WI38 (cell line): Measurements from ENCODE around the gene MSH2.
"Not testable (repeated sequence)": the region's sequence is repeated elsewhere in the genome, so short reads cannot be mapped to it uniquely, and the experiment has no call there.

ENCODE experiments used
- H3K4me3 ChIP-seq: 2 replicates; pipeline ENCODE4 v1.5.1; 2011; ENCODE audit warnings: low read depth, mild to moderate bottlenecking, control low read depth, low read length
- TF ChIP-seq, protein P1 (sequence below): IDR thresholded peaks from 2 replicates; pipeline ENCODE4 v1.5.1; 2012; ENCODE audit warnings: low read depth, mild to moderate bottlenecking, control low read depth, low read length

The MSH2 gene

DNA sequence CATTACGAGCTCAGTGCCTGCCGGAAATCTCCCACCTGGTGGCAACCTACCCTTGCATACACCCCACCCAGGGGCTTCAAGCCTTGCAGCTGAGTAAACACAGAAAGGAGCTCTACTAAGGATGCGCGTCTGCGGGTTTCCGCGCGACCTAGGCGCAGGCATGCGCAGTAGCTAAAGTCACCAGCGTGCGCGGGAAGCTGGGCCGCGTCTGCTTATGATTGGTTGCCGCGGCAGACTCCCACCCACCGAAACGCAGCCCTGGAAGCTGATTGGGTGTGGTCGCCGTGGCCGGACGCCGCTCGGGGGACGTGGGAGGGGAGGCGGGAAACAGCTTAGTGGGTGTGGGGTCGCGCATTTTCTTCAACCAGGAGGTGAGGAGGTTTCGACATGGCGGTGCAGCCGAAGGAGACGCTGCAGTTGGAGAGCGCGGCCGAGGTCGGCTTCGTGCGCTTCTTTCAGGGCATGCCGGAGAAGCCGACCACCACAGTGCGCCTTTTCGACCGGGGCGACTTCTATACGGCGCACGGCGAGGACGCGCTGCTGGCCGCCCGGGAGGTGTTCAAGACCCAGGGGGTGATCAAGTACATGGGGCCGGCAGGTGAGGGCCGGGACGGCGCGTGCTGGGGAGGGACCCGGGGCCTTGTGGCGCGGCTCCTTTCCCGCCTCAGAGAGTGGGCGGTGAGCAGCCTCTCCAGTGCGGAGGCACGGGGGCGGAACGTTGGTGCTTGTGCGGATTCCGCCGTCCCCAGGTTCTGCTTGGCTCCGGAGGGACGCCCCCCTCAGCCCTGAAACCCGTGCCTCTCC lies at the start of gene MSH2:
TSS of gene MSH2 (plus strand) at position 352 of the 804 bp plus-strand sequence. CDS start at position 388, 36 bp downstream.
- H3K4me3 ChIP-seq, result peak within 1 kb of the TSS; percentile 82
- TF ChIP-seq, protein P1, sequence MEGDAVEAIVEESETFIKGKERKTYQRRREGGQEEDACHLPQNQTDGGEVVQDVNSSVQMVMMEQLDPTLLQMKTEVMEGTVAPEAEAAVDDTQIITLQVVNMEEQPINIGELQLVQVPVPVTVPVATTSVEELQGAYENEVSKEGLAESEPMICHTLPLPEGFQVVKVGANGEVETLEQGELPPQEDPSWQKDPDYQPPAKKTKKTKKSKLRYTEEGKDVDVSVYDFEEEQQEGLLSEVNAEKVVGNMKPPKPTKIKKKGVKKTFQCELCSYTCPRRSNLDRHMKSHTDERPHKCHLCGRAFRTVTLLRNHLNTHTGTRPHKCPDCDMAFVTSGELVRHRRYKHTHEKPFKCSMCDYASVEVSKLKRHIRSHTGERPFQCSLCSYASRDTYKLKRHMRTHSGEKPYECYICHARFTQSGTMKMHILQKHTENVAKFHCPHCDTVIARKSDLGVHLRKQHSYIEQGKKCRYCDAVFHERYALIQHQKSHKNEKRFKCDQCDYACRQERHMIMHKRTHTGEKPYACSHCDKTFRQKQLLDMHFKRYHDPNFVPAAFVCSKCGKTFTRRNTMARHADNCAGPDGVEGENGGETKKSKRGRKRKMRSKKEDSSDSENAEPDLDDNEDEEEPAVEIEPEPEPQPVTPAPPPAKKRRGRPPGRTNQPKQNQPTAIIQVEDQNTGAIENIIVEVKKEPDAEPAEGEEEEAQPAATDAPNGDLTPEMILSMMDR, result no peak

DNA sequence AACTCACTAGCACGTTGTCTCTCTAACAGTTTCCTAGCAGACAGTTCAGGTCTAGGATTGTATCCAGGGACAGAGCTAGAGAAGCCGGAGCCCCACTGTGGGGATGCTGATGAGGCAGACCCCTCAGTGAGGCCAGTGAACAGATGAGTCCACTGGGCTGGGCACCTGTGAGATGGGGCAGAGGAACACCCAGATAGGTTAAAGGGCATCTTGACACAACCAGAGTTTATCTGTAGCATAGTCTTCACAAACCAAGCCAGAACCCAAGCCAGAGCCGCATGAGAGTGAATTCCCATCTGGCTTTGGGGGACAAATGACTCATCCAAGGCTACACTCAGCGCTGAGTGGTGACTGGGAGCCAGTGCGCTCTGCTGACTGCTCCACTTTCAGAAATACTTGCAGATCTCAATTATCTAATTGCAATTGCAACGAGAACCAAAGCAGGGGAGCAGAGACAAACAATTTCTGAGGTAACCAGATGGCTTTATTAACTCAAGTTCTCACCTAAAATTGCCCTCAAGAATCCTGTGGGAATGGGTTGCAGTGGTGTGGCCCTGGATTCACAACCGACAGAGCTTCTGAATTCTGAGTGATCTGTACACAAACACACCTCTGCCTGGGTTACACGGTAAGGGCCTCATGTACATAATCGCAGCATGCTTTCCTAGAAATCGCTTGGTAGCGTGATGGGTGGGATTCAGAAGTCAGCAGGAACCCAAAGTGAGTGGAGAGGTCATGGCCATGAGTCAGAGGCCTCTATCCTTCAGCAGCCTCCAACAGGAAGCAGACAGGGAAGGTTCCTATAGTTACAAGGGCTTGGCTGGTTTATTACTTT lies 48.7 kb upstream of the MSH2 start:
- TF ChIP-seq, protein P1, result no peak
- no peak overlapping the region for H3K4me3 ChIP-seq

DNA sequence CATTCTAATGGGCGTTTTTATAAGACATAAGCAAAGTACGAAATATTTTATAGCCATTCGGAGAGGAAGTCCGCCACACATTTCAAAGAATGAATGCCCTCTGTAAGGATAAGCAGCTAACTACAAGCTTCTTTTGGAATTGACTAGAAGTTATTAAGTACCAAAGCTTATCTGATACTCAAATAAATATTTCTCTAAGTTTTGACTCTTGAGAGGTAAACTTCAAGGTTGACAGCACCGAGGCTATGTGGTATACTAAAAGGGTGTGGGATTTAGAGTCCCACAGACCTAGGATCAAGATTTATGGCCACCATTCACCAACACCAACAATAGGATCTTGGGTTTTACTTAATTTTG lies 48.1 kb upstream of the MSH2 start:
- TF ChIP-seq, protein P1, result no peak
- no peak overlapping the region for H3K4me3 ChIP-seq

DNA sequence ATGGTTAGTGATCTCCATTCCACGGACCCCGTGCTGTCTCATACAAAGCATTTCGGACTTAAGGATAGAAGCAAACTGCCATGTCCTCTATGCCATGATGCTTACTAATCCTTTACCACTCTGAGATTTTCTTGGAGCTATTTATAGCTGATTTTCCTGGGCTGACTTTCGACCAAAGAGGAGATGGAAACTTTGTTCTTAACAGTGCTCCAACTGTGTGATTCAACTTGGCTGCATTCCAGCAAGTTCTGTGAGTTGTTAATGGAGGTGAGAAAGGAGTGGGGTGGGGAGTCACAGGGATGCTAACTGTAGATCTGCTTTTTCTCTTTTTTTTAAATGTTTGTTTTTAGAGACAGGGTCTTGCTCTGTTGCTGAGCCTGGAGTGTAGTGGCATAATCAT lies 45.5 kb upstream of the MSH2 start:
- TF ChIP-seq, protein P1, result no peak
- H3K4me3 ChIP-seq, result no peak overlapping the region

DNA sequence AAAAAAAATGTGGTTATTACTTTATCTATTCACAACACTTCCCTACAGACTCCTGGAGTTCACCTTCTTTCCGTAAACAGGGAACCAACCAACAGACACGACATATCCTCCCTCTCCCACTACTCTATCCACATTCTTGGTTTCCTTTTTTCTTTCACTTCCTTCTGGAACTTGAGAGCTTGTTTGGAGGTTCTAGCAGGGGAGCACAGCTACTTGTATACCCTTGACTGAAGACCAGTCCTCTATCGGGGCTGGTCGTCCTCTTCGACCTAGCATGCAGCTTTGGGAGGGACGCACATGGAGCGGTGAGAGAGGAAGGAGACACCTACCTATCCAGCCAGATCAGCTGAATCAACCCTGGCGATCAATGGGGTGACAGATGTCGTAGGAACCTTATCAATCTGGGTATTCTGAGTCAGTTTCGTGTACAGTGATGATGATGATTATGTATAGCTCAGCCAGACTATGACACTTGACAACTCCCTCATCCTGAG lies 43.5 kb upstream of the MSH2 start:
- TF ChIP-seq, protein P1, result no peak
- no peak overlapping the region for H3K4me3 ChIP-seq

DNA sequence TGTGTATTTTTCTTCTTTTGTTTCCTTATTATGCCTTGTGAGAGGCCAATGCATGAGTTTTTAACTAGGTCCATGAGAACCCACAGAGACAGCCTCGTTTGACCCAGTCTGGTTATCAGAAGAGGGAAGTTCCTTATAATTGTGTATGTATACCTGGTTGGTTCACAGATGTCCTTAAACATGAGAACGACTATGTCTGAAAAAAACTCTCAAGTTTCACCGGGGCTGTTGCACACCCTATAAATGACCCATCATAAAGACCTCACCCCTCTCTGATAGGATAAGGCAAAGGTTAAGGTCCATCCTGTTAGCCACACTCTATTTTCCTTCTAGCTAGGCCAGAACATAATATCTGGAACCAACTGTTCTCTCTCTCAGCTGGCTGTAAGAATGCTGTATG lies 42.7 kb upstream of the MSH2 start:
- TF ChIP-seq, protein P1, result no peak
- no peak overlapping the region for H3K4me3 ChIP-seq

DNA sequence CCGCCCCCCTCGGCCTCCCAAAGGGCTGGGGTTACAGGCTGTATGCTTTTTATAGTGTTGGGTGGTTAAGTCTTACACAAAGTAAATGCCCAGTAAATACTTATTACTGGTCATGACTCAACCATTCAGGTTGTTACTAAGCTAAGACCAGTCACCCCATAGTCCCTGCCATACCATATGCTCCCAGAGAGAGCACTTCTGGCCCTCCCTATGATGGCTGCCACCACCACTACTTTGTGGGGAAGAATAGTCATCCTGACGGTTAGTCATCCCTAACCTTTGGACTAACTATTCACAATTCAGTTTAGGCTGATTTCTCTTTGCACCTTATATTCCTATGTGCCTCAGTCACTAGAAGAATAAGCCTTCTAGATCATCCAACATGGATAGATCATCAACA lies 42.0 kb upstream of the MSH2 start:
- TF ChIP-seq, protein P1, result no peak
- no peak overlapping the region for H3K4me3 ChIP-seq

DNA sequence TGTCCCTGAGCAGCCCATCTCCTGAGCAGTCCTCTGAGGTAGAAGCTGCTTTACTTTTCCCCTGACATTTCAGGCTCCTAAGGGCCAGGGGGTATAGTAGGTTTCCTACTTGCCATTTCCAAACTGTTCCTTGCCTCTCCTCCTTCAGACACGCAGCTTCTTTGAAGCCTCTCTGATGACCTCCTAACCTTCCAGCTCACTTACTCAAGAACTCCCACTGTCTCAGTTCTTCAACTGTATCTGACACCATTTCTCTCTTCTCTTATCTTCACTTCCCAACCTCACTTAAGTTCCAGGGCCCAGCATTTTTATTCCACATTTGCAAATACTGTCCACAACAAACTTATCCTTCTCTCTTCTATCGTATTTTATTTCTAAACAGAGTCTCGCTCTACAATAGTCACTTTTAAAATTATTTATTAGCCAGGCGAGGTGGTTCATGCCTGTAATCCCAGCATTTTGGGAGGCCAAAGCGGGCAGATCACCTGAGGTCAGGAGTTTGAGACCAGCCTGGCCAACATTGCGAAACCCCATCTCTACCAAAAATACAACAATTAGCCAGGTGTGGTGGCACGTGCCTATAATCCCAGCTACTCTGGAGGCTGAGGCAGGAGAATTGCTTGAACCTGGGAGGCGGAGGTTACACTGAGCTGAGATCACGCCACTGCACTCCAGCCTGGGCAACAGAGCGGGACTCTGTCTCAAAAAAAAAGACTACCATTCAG lies 41.3 kb upstream of the MSH2 start:
- H3K4me3 ChIP-seq, result not testable (repeated sequence)
